ENCODE results near the gene TTC21B.

DNA sequence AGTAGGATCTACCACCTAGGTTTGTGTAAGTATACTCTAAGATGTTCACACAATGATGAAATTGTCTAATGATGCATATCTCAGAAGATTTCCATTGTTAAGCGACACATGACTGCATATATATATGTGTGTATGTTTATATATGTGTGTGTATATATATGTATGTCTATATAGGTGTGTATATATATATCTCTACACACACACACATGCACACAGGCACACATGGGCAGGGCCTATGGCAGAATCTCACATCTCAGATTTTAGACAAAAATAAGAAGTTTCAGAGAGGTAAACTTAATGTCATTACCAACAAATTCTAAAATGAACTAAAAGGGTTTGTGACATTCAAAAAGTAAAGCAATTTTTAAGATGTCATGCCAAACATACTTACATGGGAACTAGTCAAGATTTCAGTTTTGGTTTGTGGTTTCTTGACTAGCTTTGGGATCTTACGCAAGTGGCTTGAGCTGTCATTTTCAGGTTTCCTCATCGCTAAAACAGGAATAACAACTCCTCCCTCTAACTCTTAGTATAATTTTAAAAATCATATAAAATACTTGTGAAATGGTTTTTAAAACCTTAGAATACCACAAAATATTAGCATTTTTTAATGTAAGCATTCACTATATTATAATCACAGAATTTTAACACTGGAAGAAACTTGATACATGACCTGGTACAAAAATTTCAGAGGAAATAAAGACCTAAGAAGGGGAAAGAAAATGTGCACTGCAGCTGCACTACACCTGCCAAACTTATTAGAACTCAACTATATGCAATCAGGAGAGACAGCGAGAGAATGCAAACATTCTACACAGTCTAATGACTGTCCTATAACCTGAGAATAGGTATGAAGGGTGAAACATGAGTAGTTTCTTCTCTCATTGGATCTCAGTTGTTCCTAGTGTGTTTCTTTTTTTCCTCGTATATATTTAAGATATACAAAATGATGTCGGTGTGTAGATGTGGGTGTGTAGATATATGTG lies 75.7 kb downstream of the TTC21B start:
- no peak for TF ChIP-seq CTCF (conservative IDR thresholded peaks at IDR 0.05)
- TF ChIP-seq EZH2 (IDR thresholded peaks at IDR 0.05; ENCODE audit: low read depth): no peak

Data from PC-9 (cell line).